HG03575 (cell line): ENCODE data around the gene DDI2.
"Not testable (repeated sequence)": the region's sequence is repeated elsewhere in the genome, so short reads cannot be mapped to it uniquely, and the experiment has no call there.

Source experiments
- ATAC-seq: cut with Tn5 transposase; IDR thresholded peaks from one replicate; pipeline ENCODE4 v1.9.1; 2021; ENCODE audit not compliant: unreplicated experiment, insufficient number of reproducible peaks, low FRiP score; ENCODE audit errors: extremely low read depth

The DDI2 gene

GRCh38 chr1:15691434-15692032 is 74.3 kb downstream of the DDI2 start:
- ATAC-seq = no peak

DNA sequence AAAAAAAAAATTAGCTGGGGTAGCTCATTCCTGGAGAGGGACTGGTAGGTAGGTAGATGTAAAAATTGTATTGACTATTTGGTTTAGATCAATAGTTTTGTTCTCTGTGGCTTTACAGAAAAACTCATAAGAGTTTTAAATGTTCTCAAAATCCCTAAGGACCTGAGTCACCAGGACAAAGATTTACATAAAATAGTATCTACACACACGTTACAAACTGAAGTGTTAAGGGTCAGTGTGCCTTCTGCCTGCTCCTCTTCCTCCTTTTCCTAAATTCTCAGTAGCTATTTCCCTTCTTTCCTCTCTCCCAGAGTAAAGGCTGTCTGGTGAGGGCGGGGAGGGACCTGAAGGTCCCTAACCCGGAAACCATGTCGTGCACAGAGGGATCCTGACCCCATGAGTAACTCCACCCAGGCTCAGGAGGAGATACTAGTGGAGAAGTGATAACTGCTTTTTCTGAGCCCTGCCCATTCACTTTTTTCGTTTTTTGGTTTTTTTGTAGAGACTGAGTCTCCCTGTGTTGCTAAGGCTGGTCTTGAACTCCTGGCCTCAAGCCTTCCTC is 74.9 kb downstream of the DDI2 start:
- ATAC-seq = no peak

DNA sequence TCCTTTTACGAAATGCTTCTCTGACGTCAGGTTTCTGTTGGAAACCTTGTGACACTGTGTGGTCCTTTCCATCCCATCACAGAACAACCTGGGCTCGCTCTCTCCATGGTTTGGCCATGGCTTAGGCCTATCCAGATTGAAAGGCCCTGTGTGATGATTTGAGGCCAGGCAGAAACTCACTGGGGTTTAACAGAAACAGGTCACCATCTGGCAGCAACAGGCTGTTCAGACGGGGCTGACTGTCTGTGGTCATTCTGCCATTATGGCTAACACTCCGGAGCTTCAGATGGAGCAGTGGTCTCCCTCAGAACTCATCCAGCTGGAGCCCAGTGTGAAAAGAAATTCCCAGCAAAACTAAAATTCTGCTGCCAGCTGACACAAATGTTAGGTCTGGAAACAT is 76.1 kb downstream of the DDI2 start:
- no peak for ATAC-seq

DNA sequence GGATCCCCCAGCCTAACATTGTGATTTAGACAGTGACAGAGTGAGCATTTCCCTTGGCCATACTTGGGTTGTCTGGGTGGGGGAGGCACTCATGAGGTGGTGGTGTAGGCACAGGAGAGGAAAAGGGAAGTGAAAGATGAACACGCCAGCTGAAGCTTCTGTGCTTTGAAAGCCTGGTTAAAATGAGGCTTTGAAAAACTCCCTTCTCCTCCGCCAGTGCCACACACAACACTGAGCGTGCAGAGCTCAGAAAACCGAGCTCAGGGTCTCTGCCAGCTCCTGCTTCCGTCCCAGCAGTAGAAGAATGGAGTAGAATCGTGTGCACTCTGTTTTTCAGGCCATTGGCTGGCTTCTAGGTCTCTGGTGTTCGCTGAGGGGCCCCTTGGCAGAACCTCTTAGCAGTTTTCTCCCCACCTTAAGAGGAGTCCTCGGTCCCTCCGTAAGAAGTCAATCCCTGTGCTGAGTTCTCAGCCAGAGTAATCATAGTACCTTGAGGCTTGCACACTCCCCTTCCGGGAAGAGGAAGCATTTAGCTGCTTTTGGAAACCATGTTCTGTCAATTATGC is 79.8 kb downstream of the DDI2 start:
- peak; percentile 71 for ATAC-seq

- no peak for ATAC-seq
Observed at GRCh38 chr1:15698201-15698600, 80.9 kb downstream of the DDI2 start.

GRCh38 chr1:15699321-15699720 is 82.1 kb downstream of the DDI2 start:
- not testable (repeated sequence) for ATAC-seq

GRCh38 chr1:15700508-15700907 is 83.2 kb downstream of the DDI2 start:
- no peak for ATAC-seq

DNA sequence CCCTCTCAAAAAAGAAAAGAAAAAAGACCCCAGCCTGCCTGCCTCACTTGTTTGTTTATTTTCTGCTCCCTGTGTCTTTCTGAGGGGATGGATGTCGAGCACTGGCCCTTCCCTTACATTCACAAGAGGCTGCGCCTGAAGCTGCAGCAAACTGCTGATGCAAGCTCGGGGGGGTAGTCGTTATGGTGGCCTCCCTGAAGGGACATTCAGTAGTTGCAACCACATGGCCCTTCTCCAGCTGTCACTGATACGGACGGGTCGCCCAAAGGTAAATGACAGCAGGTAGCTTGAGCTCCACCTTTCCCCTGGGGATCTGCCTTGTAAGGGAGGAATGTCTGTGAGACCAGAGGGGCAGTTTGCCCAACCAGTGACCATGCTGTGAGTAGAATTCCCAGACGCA is 84.5 kb downstream of the DDI2 start:
- ATAC-seq = no peak

DNA sequence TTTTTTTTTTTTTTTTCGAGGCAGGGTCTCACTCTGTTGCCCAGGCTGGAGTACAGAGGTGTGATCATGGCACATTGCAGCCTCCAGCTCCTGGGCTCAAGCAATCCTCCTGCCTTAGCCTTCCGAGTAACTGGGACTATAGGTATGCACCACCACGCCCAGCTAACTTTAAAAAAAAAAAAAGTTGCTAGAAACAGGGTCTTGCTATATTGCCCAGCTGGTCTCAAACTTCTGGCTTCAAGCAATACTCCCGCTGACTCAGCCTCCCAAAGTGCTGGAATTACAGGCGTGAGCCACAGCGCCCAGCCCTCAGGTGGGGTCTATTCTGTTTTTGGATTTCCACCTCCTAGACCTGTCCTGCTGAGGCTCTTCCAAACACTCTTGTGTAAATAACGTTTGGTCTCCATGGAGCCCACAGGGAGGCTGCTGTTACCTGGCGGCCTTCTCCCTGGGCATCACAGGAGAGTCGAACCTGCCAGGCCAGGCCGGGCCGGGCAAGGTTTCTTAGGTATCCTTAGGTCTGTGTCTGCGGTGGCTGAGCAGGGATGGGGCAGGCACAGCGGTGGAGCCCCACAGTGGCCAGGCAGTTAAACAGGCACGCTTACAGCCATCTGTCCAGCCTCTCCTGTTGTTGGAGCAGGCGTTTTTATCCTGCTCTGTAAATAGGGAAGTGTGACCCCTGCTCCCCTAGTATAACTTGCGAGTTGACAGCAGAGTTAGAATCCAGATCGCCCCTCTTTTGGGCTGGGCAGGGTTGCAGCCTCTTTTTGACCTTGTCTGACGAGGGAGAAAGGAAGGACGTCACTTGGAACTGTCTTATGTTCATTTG is 85.7 kb downstream of the DDI2 start:
- no peak for ATAC-seq

DNA sequence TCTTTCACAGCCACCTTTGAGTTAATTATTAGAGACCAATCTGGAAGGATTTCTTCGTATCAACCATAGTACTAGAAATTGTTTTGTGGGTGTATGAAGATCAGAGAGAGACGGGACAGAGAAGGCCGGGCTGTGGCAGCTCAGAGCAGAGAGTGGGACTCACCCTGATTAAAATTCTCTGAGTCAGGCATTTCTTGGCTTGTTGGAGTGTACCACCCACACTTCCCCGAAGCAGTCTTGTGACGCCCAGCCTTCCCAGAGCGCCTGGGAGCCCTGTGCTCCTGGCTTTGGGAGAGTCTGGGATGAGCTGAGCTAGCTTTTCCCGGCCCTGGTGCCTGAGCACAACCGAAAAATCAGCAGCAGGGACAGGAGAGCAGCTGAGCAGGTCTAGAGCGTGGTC is 86.3 kb downstream of the DDI2 start:
- ATAC-seq = no peak

GRCh38 chr1:15704526-15705183 is 87.4 kb downstream of the DDI2 start:
- no peak for ATAC-seq

GRCh38 chr1:15705184-15705566 is 87.9 kb downstream of the DDI2 start:
- no peak for ATAC-seq

GRCh38 chr1:15706751-15707150 is 89.5 kb downstream of the DDI2 start:
- no peak for ATAC-seq

- ATAC-seq = no peak
Observed at GRCh38 chr1:15707239-15707925, 90.1 kb downstream of the DDI2 start.

- no peak for ATAC-seq
Observed at GRCh38 chr1:15708486-15709137, 91.4 kb downstream of the DDI2 start.

GRCh38 chr1:15709226-15709625 is 92.0 kb downstream of the DDI2 start:
- ATAC-seq = no peak

GRCh38 chr1:15712168-15712567 is 94.9 kb downstream of the DDI2 start:
- ATAC-seq = no peak

DNA sequence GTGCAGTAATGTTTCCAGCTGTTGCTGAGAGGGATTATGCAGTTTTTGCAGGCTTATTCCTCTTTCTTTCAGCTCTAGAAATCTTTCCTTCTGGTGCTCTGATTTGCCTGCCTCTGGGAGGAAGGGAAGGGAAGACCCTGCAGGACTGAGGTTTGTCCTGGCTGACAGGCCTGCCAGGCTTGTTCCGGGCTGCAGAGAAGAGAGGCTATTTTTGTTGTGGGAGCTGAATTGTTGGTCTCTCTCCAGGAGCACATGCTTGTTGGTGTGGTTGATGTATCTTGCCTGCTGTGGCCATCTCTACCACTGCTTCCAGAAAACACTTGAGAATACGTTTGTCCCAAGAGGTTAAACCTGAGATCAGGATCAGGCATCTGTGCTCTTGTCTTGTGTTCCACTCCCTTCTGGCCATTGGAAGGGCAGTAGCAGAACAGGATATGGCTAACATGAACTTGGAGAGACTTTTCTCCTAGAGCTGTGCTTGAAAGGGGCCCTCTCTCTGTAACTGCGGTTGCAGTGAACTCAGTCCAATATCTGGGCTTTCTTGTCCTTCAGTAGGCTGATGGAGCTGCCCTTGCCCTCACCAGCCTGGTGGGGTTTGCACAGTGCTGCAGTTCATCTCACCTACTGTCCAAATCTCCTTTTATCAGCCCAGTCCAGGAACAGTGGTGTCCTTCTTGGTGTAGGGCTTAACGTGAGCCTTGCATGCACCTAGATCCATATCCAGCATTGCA is 97.3 kb downstream of the DDI2 start:
- ATAC-seq = no peak
